Breast epithelium (tissue), 4 donors: Measurements from ENCODE around the gene DNAJC5G. TPM values are rescaled to one million over a fixed set of nuclear protein-coding genes. Genes with fewer than 3 reads are reported as not detected.

Experiments used
- DNase-seq, 2 donors: peaks; one replicate each; pipeline ENCODE4 v3.0.0-alpha.2; 2019; ENCODE audit warnings: low spot score in 2 of 2
- H3K27ac ChIP-seq, 2 donors: fragments of 200-600 bp; sonication (generic) in 1 of 2; one replicate each; pipeline ENCODE4 v1.5.1; 2016 to 2019; ENCODE audit warnings: mild to moderate bottlenecking in 1 of 2
- H3K27me3 ChIP-seq, 2 donors: fragments of 200-600 bp; sonication (generic) in 1 of 2; one replicate each; pipeline versions ENCODE4 v1.5.1 to v1.6.0; 2017 to 2019; ENCODE audit warnings: control low read depth in 1 of 2, mild to moderate bottlenecking in 1 of 2
- H3K36me3 ChIP-seq: fragments of 200-600 bp; one replicate; pipeline ENCODE4 v1.5.1; 2019
- H3K4me1 ChIP-seq, 2 donors: fragments of 200-600 bp; sonication (generic); one replicate each; pipeline ENCODE4 v1.5.1; 2016 to 2019; ENCODE audit warnings: control low read depth in 1 of 2
- H3K4me3 ChIP-seq, 3 donors: fragments of 200-600 bp; sonication (generic); 1 replicate in 2 of 3; 2 replicates in 1 of 3; pipeline ENCODE4 v1.5.1; 2016 to 2019; ENCODE audit warnings: mild to moderate bottlenecking in 3 of 3, moderate library complexity in 2 of 3
- H3K9me3 ChIP-seq, 2 donors: fragments of 200-600 bp; sonication (generic) in 1 of 2; one replicate each; pipeline ENCODE4 v1.5.1; 2016 to 2019; ENCODE audit warnings: control low read depth in 1 of 2
- CTCF ChIP-seq, 3 donors: fragments of 450-650 bp; IDR thresholded peaks; one replicate each; pipeline ENCODE4 v1.5.1; 2016 to 2017; ENCODE audit warnings: antibody characterized with exemption in 3 of 3, mild to moderate bottlenecking in 3 of 3, moderate library complexity in 3 of 3
- POLR2A ChIP-seq: fragments of 450-650 bp; IDR thresholded peaks from one replicate; pipeline ENCODE4 v1.6.1; 2016; ENCODE audit warnings: antibody characterized with exemption, mild to moderate bottlenecking, moderate library complexity
- POLR2AphosphoS5 ChIP-seq, 3 donors: sonication (generic); formaldehyde crosslinking; IDR thresholded peaks; one replicate each; pipeline ENCODE4 v1.6.1; 2017; ENCODE audit warnings: antibody characterized with exemption in 3 of 3
- intact Hi-C: fragments of 100-400 bp; cut with DNase I; formaldehyde crosslinking; loops from one replicate; pipeline ENCODE4 v1.15.1; 2023; ENCODE audit warnings: low total_unique reads
- total RNA-seq, 3 donors: library from RNA; depleted of rRNA; stranded (reverse); fragments of >200 nt; gene quantifications; one replicate each; pipeline ENCODE4 v1.1.0, GENCODE V29; 2016

Gene DNAJC5G
- total RNA-seq, 3 donors from 2014 or later: not detected

DNA sequence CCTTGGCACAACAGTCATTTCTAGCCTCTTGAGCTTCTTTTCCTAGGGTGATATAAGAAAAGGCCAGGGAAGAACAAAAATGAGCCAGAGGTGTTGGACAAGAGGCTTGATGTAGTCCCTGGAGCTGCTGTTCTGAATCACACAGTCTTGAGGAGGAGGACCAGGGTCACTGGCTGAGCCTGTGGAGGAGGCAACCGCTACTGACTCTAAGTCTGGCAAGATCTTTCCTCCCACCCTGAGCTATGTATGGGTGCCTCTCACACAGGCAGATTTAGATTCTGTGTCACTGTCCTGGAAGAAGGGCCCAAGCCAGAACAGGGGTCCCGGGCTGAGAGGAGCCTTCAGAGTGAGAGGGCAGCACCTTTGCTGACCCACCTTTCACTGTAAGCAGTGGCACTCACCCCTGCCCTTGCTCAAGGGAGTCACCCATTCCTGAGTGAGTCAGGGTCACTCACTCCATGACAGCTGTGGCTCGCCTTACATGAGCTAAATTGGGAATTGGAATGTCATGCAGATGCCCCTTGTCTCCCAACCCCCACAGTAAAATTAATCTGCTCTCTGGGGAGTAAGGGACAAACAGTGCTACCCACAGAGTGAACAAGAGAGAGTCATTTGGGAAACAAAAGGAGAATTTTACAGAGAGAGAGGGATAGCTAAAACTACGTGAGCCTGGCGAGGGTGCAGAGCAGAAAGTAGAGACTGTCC is 6.8 kb downstream of the DNAJC5G start, which contains the start of gene TRIM54:
Gene TRIM54, plus strand, starts transcription at position 575 of the 705 bp plus-strand sequence. CDS start 303 bp downstream, outside the sequence.
- no peaks in the 10 kb centered on the region for H3K9me3 ChIP-seq
- no peak for DNase-seq
- no peaks in the 10 kb centered on the region for H3K27me3 ChIP-seq
- H3K4me3 ChIP-seq: no peak within 1 kb of the TSS
- intact Hi-C loops: no loop called here
- no peaks in the 10 kb centered on the region for H3K36me3 ChIP-seq
- no peak for TF ChIP-seq POLR2A
- no peak for TF ChIP-seq POLR2AphosphoS5 (IDR thresholded peaks at IDR 0.05)
- no peak for TF ChIP-seq CTCF (IDR thresholded peaks at IDR 0.05)
- no peak within 1 kb of the TSS for H3K27ac ChIP-seq
- no peaks in the 10 kb centered on the region for H3K4me1 ChIP-seq

GRCh38 chr2:27282892-27283291 is 7.7 kb downstream of the DNAJC5G start:
- H3K27ac ChIP-seq: no peak overlapping the region
- intact Hi-C loops: no loop called here
- TF ChIP-seq CTCF (IDR thresholded peaks at IDR 0.05) (no peak), POLR2AphosphoS5 (IDR thresholded peaks at IDR 0.05) (no peak), POLR2A (no peak)
- H3K36me3 ChIP-seq: no peaks in the 10 kb centered on the region
- no peak overlapping the region for H3K4me3 ChIP-seq
- H3K27me3 ChIP-seq: no peaks in the 10 kb centered on the region
- H3K4me1 ChIP-seq: no peaks in the 10 kb centered on the region
- DNase-seq: no peak
- H3K9me3 ChIP-seq: no peaks in the 10 kb centered on the region

- DNase-seq: no peak
- H3K27ac ChIP-seq: no peak overlapping the region
- intact Hi-C loops: no loop called here
- no peaks in the 10 kb centered on the region for H3K4me1 ChIP-seq
- no peak overlapping the region for H3K4me3 ChIP-seq
- TF ChIP-seq POLR2AphosphoS5 (IDR thresholded peaks at IDR 0.05) (no peak), CTCF (IDR thresholded peaks at IDR 0.05) (no peak), POLR2A (no peak)
- no peaks in the 10 kb centered on the region for H3K27me3 ChIP-seq
- no peaks in the 10 kb centered on the region for H3K36me3 ChIP-seq
- no peaks in the 10 kb centered on the region for H3K9me3 ChIP-seq
These were observed 9.8 kb downstream of the DNAJC5G start for GRCh38 chr2:27284996-27285395.

DNA sequence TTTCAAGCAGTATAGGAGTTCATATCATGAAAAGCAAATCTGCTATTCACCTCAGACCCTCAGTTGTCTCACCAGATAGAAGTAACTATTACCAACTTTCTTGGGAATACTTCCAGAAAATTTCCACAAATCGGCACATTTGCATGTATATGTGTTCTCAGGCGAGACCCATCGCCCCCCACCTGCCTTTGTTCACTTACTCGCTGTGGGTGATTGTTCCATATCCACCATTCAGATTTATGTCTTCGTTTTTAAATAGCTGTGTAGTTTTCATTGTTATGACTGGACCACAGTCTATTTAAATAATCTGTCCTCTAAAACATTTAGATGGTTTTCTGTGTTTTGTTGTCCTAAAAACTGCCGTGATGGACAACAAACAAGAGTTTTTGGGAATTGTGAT is 10.2 kb downstream of the DNAJC5G start:
- no peak for DNase-seq
- TF ChIP-seq CTCF (IDR thresholded peaks at IDR 0.05): no peak
- TF ChIP-seq POLR2A: no peak
- no peak for TF ChIP-seq POLR2AphosphoS5 (IDR thresholded peaks at IDR 0.05)
- no peaks in the 10 kb centered on the region for H3K9me3 ChIP-seq
- H3K27me3 ChIP-seq: no peaks in the 10 kb centered on the region
- H3K27ac ChIP-seq: no peak overlapping the region
- H3K4me1 ChIP-seq: no peaks in the 10 kb centered on the region
- intact Hi-C loops: no loop called here
- H3K4me3 ChIP-seq: no peak overlapping the region
- no peaks in the 10 kb centered on the region for H3K36me3 ChIP-seq

GRCh38 chr2:27288610-27289009 is 13.4 kb downstream of the DNAJC5G start:
- H3K27ac ChIP-seq: no peak overlapping the region
- TF ChIP-seq POLR2A (no peak), CTCF (IDR thresholded peaks at IDR 0.05) (no peak), POLR2AphosphoS5 (IDR thresholded peaks at IDR 0.05) (no peak)
- intact Hi-C loops: no loop called here

More at GRCh38 chr2:27288610-27289009, 13.4 kb downstream of the DNAJC5G start:
- Histone ChIP-seq H3K36me3 (no peaks in the 10 kb centered on the region), H3K4me1 (no peaks in the 10 kb centered on the region), H3K9me3 (no peaks in the 10 kb centered on the region), H3K27me3 (no peaks in the 10 kb centered on the region), H3K4me3 (no peak overlapping the region)
- DNase-seq: no peak
